Common myeloid progenitor, CD34-positive (primary cell): Measurements from ENCODE around the gene SERPINA12.

Experiments used
- CTCF ChIA-PET: fragments of 350-600 bp; sonication (Branson Sonifier 250); formaldehyde crosslinking; loops from one replicate; lab custom pipeline; 2021; ENCODE audit warnings: antibody characterized with exemption; lab: Charles Lee
- POLR2A ChIA-PET: fragments of 350-600 bp; sonication (Branson Sonifier 250); formaldehyde crosslinking; loops from one replicate; lab custom pipeline; 2021; ENCODE audit warnings: antibody characterized with exemption; lab: Charles Lee
- DNase-seq, 3 donors: peaks; one replicate each; pipeline versions ENCODE4 v3.0.0 to v3.0.0-alpha.2; 2013
- H3K27ac ChIP-seq, 2 experiments: 1 replicate in 1 of 2; 2 replicates in 1 of 2; pipeline ENCODE4 v1.7.0; 2013; ENCODE audit warnings: inconsistent platforms in 2 of 2, low read length in 2 of 2, mild to moderate bottlenecking in 2 of 2, low read depth in 1 of 2, moderate library complexity in 1 of 2; ENCODE audit not compliant: severe bottlenecking in 2 of 2, insufficient read depth in 1 of 2, poor library complexity in 1 of 2
- H3K27me3 ChIP-seq, 5 experiments: replicated peaks in 2 of 5; 1 replicate in 3 of 5; 2 replicates in 2 of 5; pipeline versions ENCODE4 v1.6.1 to v1.7.0; 2013; ENCODE audit warnings: low read length in 4 of 5, mild to moderate bottlenecking in 2 of 5, moderate library complexity in 2 of 5, inconsistent platforms in 1 of 5; ENCODE audit not compliant: insufficient read depth in 5 of 5, control insufficient read depth in 4 of 5
- H3K36me3 ChIP-seq, 4 experiments: 1 replicate in 2 of 4; 2 replicates in 2 of 4; pipeline versions ENCODE4 v1.6.1 to v1.7.0; 2013; ENCODE audit warnings: low read length in 3 of 4, control low read depth in 1 of 4, mild to moderate bottlenecking in 1 of 4; ENCODE audit not compliant: control insufficient read depth in 4 of 4, insufficient read depth in 4 of 4
- H3K4me1 ChIP-seq, 4 experiments: 1 replicate in 3 of 4; 2 replicates in 1 of 4; pipeline versions ENCODE4 v1.6.1 to v1.7.1; 2013; ENCODE audit warnings: low read length in 3 of 4, mild to moderate bottlenecking in 3 of 4, control low read depth in 1 of 4, inconsistent platforms in 1 of 4, moderate library complexity in 1 of 4; ENCODE audit not compliant: control insufficient read depth in 4 of 4, insufficient read depth in 4 of 4; ENCODE audit errors: control extremely low read depth in 1 of 4
- H3K4me3 ChIP-seq, 7 experiments: 1 replicate in 4 of 7; 2 replicates in 3 of 7; pipeline versions ENCODE4 v1.5.1 to v1.7.0; 2013; ENCODE audit warnings: mild to moderate bottlenecking in 7 of 7, low read length in 6 of 7, moderate library complexity in 6 of 7, inconsistent platforms in 2 of 7, low read depth in 2 of 7, control low read depth in 1 of 7; ENCODE audit not compliant: insufficient read depth in 4 of 7, control insufficient read depth in 1 of 7; ENCODE audit errors: extremely low read depth in 1 of 7
- H3K9me3 ChIP-seq, 5 experiments: 1 replicate in 4 of 5; 2 replicates in 1 of 5; pipeline versions ENCODE4 v1.6.1 to v1.7.1; 2013; ENCODE audit warnings: low read length in 4 of 5, mild to moderate bottlenecking in 2 of 5, inconsistent platforms in 1 of 5, low read depth in 1 of 5, moderate library complexity in 1 of 5; ENCODE audit not compliant: control insufficient read depth in 4 of 5, insufficient read depth in 2 of 5; ENCODE audit errors: control extremely low read depth in 1 of 5
- WGBS: methylation state at CpG from one replicate; pipeline ENCODE4 v1.1.5; 2013; ENCODE audit not compliant: insufficient coverage; 5-methylcytosine and 5-hydroxymethylcytosine counted together

Gene SERPINA12

DNA sequence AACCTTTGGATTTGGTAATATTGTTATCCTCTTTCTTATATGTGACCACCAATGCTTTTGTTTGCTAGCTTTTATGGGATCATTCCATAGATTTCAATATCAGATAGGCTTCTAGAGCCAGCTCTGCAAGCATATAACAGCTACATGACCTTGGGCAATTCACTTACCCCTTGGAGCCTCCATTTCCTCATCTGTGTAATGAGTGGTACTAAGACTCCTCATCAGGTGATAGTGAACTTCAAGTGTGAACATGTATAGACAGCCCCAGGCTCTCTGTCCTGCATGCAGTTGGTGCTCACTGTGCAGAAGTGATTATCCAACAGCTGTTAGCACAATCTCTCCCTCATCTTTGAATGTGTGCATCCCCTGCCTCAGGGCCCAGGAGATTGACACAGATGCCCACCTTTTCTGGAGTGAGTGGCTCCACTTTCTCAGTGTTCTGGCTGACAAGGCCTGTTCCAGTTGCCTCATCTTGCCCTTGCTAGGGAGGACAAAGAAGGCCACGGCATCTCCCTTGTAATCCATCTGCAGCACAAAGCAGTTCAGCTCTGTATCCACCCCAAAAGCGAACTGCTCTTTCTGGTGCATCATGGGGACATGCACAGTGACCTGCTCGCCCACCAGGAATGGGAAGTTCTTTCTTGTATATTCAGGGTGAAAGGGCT is 42.4 kb downstream of the SERPINA12 start:
- ChIA-PET CTCF (no interaction called here), POLR2A (no interaction called here)
- Histone ChIP-seq H3K36me3 (no peaks in the 10 kb centered on the region), H3K27ac (no peak overlapping the region), H3K4me1 (no peaks in the 10 kb centered on the region), H3K9me3 (peaks cover 0 to 20% (median 2%) of the 10 kb centered on the region in 5 experiments), H3K4me3 (no peak overlapping the region), H3K27me3 (peaks cover 0 to 2% (median 0%) of the 10 kb centered on the region in 5 experiments)
- DNase-seq, result no peak
- WGBS, result 89% methylated on average over 3 of the region's 3 CpGs

DNA sequence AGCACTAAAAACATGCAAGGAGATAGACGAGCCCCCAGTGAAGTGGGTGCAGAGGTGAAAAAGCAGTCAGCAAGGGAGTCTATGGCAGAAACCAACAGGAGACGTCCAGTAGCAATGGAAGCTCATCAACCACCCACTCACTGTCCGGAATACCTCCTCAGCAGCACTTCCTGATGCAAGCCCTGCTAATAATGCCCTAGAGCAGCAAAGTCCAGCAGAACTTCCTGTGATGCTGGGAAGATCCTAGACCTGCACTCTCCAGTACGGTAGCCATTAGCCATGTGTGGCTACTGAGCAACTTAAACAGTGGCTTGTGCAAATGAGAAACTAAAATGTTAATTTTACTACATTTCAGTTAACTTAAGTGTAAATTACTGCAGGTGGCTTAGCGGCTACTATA is 44.2 kb downstream of the SERPINA12 start:
- ChIA-PET CTCF (no interaction called here), POLR2A (no interaction called here)
- Histone ChIP-seq H3K4me1 (no peaks in the 10 kb centered on the region), H3K27ac (no peak overlapping the region), H3K27me3 (peaks cover 0 to 2% (median 0%) of the 10 kb centered on the region in 5 experiments), H3K4me3 (no peak overlapping the region), H3K36me3 (no peaks in the 10 kb centered on the region), H3K9me3 (peaks cover 0 to 20% (median 2%) of the 10 kb centered on the region in 5 experiments)
- WGBS, result 95% methylated on average over 2 of the region's 5 CpGs
- no peak for DNase-seq

DNA sequence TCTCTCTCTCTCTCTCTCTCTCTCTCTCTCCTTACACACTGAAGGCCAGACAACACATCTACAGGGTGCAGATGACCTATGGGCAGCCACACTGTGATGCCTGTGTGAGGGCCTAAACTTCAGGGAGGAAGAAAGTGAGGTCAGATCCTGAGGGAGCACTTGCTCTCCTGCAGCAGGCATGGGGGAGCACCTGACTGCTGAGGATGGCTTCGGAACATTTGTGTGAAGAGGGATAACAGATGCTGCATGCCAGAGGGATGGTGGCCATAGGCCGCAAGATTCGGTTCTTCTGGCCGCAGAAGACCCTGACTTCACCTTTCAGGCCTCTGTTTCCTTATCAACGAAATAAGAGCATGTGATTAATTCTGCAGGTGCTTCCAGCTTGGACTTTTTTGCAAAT is 45.0 kb downstream of the SERPINA12 start:
- ChIA-PET CTCF (no interaction called here), POLR2A (no interaction called here)
- no peak for DNase-seq
- 96% methylated on average over 5 of the region's 5 CpGs for WGBS
- peaks cover 0 to 20% (median 2%) of the 10 kb centered on the region in 5 experiments for H3K9me3 ChIP-seq
- H3K4me1 ChIP-seq, result no peaks in the 10 kb centered on the region
- no peaks in the 10 kb centered on the region for H3K27me3 ChIP-seq
- no peak overlapping the region for H3K27ac ChIP-seq
- H3K4me3 ChIP-seq, result no peak overlapping the region
- H3K36me3 ChIP-seq, result no peaks in the 10 kb centered on the region

DNA sequence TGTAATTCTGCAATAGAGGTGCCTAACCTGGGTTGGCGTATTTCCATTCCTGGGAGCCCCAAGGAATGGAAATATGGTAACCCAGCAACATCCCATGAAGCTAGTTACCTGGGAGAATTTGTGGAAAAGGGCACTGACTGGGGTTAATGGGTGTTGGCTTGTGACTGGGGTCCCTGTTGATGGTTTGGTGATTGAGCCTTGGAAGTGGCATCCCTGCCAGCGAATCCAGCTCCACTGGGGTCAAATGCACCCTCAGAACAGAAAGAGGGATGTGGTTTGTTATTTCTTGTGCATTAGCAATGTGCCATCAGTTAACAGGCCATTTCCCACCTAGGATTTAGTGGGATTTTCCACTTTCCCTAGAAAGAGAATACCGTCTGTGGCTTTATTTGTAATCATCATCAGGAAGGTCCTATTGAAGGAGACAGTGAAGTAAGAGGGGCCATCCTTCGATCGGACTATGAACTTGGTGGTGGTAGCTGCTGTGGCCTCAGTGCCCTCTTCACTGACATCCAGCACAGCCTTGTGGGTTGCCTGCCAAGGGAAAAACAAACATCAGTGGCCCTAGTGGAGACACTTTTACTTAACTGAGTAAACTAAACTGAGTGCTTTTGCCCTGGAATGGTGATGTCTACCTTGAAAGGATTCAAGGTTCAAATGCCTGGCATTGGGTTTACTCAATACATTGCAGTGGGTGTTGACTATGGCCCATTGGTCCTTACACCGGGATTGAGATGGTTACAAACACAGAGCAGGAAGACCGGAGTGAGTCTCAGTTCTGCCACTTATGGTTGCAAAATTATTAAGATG is 46.3 kb downstream of the SERPINA12 start:
- CTCF ChIA-PET, result no interaction called here
- no peaks in the 10 kb centered on the region for H3K27me3 ChIP-seq
- H3K9me3 ChIP-seq, result peaks cover 0 to 20% (median 5%) of the 10 kb centered on the region in 5 experiments
- H3K27ac ChIP-seq, result no peak overlapping the region
- H3K4me1 ChIP-seq, result no peaks in the 10 kb centered on the region
- no peak overlapping the region for H3K4me3 ChIP-seq
- DNase-seq, result no peak
- POLR2A ChIA-PET, result no interaction called here
- 98% methylated on average over 5 of the region's 7 CpGs for WGBS
- H3K36me3 ChIP-seq, result no peaks in the 10 kb centered on the region

DNA sequence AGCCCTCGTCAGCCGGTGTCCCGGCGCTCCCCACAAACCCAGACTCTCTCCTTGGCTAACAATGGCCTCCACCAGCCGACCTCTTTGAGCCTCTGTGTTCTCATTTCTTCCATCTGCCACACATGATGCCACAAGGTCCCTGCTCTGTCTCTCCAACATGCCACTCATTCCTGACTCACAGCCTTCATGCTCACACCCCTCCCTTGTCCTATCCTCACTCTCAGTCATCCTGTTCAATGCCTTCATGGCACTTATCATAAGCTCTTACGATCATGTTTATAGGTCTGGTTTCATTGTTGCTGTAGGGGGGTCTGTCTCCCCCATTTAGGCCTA is 47.1 kb downstream of the SERPINA12 start:
- POLR2A ChIA-PET, result no interaction called here
- no peak for DNase-seq
- 93% methylated on average over 5 of the region's 6 CpGs for WGBS

DNA sequence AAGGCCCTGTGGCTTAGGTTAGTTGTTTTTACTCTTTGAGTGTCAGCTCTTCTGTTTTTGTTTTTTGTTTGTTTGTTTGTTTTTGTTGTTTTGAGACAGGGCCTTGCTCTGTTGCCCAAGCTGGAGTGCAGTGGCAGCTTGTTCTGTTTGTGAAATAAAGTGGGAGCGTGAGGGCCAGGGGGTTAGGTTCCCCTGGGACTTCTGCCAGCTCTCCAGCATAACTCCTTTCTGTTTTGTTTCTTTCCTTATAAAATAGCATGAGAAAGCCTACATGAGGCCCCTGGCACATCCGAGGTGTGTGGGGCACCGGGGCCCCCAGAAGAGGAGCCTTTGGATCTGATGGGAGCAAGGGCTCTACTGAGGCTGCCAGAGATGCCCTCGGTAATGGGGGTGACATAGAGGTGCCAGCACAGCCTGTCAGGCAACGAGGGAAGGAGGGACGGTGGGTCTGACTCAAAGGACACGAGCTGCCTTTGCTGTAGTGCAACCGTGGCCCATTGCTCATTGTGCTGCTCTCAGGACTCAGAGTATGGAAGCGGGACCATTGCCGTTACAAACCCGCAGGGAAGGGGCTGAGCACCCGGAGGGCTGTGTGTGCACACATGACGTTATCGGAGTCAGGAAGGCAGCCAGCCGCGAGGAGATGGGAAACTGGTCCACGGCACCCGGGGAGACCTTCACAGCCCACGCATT is 47.6 kb downstream of the SERPINA12 start:
- H3K27me3 ChIP-seq, result peaks cover 0 to 2% (median 0%) of the 10 kb centered on the region in 5 experiments
- CTCF ChIA-PET, result interaction anchor here (0.5 kb wide), 1 partner anchor 16 kb away, joined by 3 read pairs; no protein-coding TSS in a partner anchor
- no peak overlapping the region for H3K27ac ChIP-seq
- no peaks in the 10 kb centered on the region for H3K36me3 ChIP-seq
- WGBS, result 95% methylated on average over 18 of the region's 19 CpGs
- no peak overlapping the region for H3K4me3 ChIP-seq
- no peaks in the 10 kb centered on the region for H3K4me1 ChIP-seq
- H3K9me3 ChIP-seq, result peaks cover 0 to 23% (median 5%) of the 10 kb centered on the region in 5 experiments
- DNase-seq, result no peak
- POLR2A ChIA-PET, result no interaction called here

More for the DNA sequence above, 47.1 kb downstream of the SERPINA12 start:
- CTCF ChIA-PET, result interaction anchor here (0.5 kb wide), 1 partner anchor 15 kb away, joined by 3 read pairs; no protein-coding TSS in a partner anchor
- Histone ChIP-seq H3K27ac (no peak overlapping the region), H3K36me3 (no peaks in the 10 kb centered on the region), H3K4me3 (no peak overlapping the region), H3K4me1 (no peaks in the 10 kb centered on the region), H3K27me3 (no peaks in the 10 kb centered on the region), H3K9me3 (peaks cover 0 to 20% (median 5%) of the 10 kb centered on the region in 5 experiments)
